AG10803 (cell line): ENCODE measurements around the gene CYP26C1.

Experiments used
- DNase-seq: peaks from one replicate; pipeline ENCODE4 v3.0.0; 2010; ENCODE audit warnings: low read depth
- H3K4me3 ChIP-seq: 2 replicates; pipeline ENCODE4 v1.5.1; 2011; ENCODE audit warnings: mild to moderate bottlenecking, low read length, control low read depth
- TF ChIP-seq, protein P1 (sequence below): conservative IDR thresholded peaks from 2 replicates; pipeline ENCODE4 v1.5.1; 2011; ENCODE audit warnings: mild to moderate bottlenecking, low read length, control low read depth, inconsistent platforms

CYP26C1 gene

DNA sequence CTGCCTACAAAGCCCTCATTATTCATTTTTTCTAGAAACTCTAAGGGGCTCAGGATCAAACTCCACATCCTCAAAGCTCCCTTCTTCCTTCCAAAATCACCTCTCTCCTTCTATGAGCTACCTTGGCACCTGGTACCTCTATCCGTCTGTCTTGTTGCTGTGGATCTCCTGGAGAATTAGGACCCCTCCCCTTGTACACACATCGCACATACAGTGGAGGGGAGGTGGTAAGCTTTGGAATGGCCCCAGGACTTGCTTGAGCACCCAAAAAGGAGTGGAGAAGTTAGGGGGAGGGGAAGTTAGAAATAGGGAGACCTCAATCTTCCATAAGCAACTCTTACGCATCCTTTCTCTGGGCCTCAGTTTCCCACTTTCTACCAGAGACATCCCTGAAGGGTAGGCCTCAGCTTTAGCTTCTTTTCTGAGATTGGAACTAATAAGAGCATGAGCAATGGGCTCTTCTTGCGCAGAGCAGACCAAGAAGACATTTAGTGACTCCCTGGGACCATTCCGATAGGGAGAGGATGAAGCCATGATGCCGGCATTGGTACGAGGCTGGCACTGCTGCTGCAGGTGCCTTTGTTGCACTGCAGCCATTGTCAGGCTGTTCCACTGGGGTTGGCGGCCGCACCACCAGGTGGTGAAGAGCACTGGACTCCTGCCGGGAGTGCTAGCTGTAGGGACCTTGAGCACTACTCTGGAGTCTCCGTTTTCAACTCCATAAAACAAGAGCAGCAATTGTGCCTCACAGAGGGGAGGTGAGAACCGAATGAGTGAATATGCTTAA lies 4.5 kb downstream of the CYP26C1 start:
- TF ChIP-seq, protein P1, sequence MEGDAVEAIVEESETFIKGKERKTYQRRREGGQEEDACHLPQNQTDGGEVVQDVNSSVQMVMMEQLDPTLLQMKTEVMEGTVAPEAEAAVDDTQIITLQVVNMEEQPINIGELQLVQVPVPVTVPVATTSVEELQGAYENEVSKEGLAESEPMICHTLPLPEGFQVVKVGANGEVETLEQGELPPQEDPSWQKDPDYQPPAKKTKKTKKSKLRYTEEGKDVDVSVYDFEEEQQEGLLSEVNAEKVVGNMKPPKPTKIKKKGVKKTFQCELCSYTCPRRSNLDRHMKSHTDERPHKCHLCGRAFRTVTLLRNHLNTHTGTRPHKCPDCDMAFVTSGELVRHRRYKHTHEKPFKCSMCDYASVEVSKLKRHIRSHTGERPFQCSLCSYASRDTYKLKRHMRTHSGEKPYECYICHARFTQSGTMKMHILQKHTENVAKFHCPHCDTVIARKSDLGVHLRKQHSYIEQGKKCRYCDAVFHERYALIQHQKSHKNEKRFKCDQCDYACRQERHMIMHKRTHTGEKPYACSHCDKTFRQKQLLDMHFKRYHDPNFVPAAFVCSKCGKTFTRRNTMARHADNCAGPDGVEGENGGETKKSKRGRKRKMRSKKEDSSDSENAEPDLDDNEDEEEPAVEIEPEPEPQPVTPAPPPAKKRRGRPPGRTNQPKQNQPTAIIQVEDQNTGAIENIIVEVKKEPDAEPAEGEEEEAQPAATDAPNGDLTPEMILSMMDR: no peak
- no peak overlapping the region for H3K4me3 ChIP-seq
- no peak for DNase-seq

DNA sequence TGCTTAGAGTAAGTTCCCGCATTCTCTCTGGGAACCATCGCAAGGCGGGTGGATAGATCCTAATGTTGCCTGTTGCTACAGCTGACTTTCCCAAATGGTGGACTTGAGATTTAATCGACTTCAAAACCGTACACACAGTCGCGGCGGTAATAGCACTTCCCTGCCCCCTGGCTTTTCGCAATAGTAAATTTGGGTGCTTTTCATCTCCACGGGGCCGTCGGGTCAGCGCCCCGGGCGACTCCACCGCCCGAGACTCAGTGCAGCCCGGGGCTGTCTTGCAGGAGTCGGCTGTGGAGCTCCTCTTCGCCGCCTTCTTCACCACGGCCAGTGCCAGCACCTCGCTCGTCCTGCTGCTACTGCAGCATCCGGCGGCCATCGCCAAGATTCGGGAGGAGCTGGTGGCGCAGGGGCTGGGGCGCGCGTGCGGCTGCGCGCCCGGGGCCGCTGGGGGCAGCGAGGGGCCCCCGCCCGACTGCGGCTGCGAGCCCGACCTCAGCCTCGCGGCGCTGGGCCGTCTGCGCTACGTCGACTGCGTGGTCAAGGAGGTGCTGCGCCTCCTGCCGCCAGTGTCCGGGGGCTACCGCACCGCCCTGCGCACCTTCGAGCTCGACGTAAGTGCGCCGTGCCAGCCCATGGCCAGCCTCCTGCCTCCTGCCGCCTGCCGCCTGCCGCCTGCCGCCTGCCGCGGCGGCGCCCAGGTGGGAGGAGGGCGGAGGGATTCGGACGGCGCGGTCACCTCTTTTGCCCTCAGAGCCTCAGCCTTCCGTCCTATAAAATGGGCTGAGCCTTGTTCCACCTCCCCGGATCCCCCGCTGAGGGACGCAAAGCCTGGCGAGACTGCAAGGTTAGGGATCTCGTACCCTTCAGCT lies 5.3 kb downstream of the CYP26C1 start:
- TF ChIP-seq, protein P1: no peak
- DNase-seq: no peak
- peak overlapping the region; percentile 12; the same call in 1 of the 2 replicates for H3K4me3 ChIP-seq

DNA sequence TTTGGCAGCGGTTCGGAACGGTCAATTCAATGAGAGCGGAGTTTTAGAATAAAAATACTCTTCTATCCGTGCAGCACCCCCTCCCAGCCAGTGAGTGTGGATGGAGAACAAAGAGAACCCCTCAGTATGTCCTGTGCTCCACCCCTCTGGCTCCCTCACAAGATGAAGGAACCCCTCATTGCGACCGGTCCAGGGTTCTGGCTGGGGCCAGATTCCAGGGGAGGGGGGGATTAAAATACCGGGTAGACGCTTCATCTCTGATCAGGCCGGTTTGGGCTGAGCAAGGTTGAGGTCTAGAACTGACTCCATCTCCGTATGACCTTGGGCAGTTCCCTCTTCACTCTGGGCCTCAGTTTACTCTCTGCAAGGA lies 5.9 kb downstream of the CYP26C1 start:
- TF ChIP-seq, protein P1: no peak
- H3K4me3 ChIP-seq: no peak overlapping the region
- DNase-seq: no peak

DNA sequence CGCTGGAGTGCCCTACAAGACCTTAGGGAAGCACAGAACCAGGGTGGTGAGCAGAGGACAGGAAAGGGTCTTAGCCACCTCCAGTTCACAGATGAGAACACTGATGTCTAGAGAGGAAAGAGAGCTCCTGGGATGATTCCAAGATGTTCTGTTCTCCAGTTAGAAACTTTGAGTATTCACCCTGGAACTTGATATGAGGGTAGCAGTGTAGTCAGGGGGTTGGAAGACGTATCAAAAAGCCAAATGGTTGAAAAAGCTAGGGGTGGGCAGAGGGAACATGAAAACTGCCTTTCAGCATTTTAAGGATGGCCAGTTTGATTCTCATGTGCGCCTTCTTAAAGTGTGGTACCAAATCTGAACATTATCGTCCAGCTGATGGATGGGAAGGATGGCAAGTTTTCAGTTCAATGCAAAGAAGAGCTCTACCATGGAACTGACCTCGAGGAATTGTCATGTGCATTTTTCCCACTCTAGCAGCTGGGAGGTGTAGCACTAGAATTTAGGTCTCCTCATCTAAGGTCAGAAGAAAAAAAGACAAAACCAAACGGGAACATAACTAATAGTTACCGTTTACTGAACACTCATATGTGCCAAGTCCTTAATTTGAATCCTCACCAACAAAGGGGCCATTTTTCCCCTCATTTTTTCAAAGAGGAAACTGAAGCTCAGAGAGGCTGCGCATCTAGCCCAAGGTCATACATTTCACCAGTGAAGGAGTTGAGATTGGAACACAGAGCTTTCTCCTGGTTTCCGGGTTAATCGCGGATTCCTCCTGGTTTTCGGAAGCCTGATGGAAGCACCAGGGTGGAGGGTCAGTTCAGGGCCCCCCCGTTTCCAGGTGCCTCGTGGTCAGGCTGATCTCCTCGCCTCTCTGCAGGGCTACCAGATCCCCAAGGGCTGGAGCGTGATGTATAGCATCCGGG lies 7.1 kb downstream of the CYP26C1 start:
- H3K4me3 ChIP-seq: no peak overlapping the region
- TF ChIP-seq, protein P1: no peak
- DNase-seq: no peak

DNA sequence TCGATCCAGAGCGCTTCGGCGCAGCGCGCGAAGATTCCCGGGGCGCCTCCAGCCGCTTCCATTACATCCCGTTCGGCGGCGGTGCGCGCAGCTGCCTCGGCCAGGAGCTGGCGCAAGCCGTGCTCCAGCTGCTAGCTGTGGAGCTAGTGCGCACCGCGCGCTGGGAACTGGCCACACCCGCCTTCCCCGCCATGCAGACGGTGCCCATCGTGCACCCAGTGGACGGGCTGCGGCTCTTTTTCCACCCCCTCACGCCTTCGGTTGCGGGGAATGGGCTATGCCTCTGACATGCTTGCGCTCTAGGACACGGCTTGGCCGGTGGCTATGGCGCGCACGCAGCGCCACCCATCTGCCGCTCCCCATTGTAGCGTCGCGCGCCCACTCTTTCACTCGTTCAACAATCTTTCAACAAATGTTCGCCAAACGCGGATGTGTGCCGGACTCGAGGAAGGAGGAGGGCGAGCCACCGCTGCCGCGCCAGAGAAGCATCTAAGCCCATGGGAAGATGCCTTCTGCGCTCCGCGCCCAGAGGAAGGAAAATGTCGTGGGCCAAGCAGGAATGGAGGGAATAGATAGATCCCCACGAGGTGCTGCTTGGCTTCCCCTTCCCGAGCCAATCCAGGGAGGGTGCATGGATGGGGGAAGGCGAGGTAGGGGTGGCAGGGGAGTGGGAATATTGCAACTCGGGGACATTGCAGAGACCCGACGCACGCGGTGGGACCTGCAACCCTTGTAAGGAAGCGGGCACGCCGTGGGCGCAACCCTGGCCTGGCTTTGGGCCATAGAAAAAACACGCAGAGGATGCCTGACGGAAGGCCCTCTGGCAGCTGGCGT lies 8.0 kb downstream of the CYP26C1 start:
- peak; percentile 30 for DNase-seq
- no peak overlapping the region for H3K4me3 ChIP-seq
- TF ChIP-seq, protein P1: no peak

DNA sequence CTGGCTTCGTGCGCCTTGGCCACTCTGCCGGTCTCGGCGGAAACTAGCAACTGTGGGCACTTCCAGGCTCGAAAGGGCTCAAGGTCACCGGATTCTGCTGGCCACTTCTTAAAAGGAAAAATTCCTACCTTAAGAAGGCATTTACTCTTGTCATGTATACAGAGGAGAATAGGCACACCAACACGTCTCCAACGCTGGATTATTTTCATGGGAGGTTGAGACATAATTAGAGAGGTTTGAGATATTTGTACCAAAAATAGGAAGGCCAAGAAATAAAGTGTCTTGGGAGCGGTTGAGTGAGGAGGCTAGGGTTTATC lies 8.6 kb downstream of the CYP26C1 start:
- no peak overlapping the region for H3K4me3 ChIP-seq
- TF ChIP-seq, protein P1: no peak
- DNase-seq: no peak
